HG02610 (cell line): ENCODE results near the gene HCFC1R1.
"Not testable (repeated sequence)": the region's sequence is repeated elsewhere in the genome, so short reads cannot be mapped to it uniquely, and the experiment has no call there.

Experiments used
- ATAC-seq: cut with Tn5 transposase; IDR thresholded peaks from one replicate; pipeline ENCODE4 v1.9.1; 2021; ENCODE audit warnings: mild to moderate bottlenecking, moderate library complexity; ENCODE audit not compliant: unreplicated experiment

The HCFC1R1 gene

GRCh38 chr16:3023669-3024478, at the start of gene HCFC1R1, which contains the start of gene THOC6:
HCFC1R1 (minus strand) TSS chr16:3023942; CDS start chr16:3023941, 1 bp downstream.
THOC6 (plus strand) TSS chr16:3024035; CDS start chr16:3024327, 292 bp downstream.
- ATAC-seq, result peak; percentile 76

GRCh38 chr16:3073448-3073847, 49.7 kb upstream of the HCFC1R1 start:
- ATAC-seq, result no peak

GRCh38 chr16:3072576-3073263, 49.0 kb upstream of the HCFC1R1 start:
- ATAC-seq, result not testable (repeated sequence)

- not testable (repeated sequence) for ATAC-seq
Observed at GRCh38 chr16:3072148-3072547, 48.4 kb upstream of the HCFC1R1 start.

- ATAC-seq, result no peak
Observed at GRCh38 chr16:3071655-3072054, 47.9 kb upstream of the HCFC1R1 start.

- ATAC-seq, result no peak
Observed at GRCh38 chr16:3070608-3071111, 46.9 kb upstream of the HCFC1R1 start.

GRCh38 chr16:3069146-3069545, 45.4 kb upstream of the HCFC1R1 start:
- not testable (repeated sequence) for ATAC-seq

- no peak for ATAC-seq
Observed at GRCh38 chr16:3068487-3068886, 44.7 kb upstream of the HCFC1R1 start.

GRCh38 chr16:3066440-3066748, 42.7 kb upstream of the HCFC1R1 start:
- ATAC-seq, result no peak

GRCh38 chr16:3065742-3066439, 42.1 kb upstream of the HCFC1R1 start:
- no peak for ATAC-seq

GRCh38 chr16:3065069-3065741, 41.5 kb upstream of the HCFC1R1 start, which contains the start of gene IL32:
IL32 (plus strand) TSS chr16:3065640; CDS start chr16:3065812, 172 bp downstream.
- no peak for ATAC-seq

- ATAC-seq, result no peak
Observed at GRCh38 chr16:3063625-3064386, 40.1 kb upstream of the HCFC1R1 start.

- no peak for ATAC-seq
Observed at GRCh38 chr16:3062553-3062952, 38.8 kb upstream of the HCFC1R1 start.

GRCh38 chr16:3060339-3061127, 36.8 kb upstream of the HCFC1R1 start:
- no peak for ATAC-seq

- no peak for ATAC-seq
Observed at GRCh38 chr16:3059723-3060242, 36.0 kb upstream of the HCFC1R1 start.

GRCh38 chr16:3059041-3059722, 35.4 kb upstream of the HCFC1R1 start:
- ATAC-seq, result peak; percentile 81

GRCh38 chr16:3058139-3059030, 34.6 kb upstream of the HCFC1R1 start:
- no peak for ATAC-seq
